T-helper 22 cell (primary cell): ENCODE results near the gene MPPED2.
"Not testable (repeated sequence)": the region's sequence is repeated elsewhere in the genome, so short reads cannot be mapped to it uniquely, and the experiment has no call there.

Experiments
- DNase-seq: peaks from one replicate; pipeline ENCODE4 v3.0.0-alpha.2; 2020; ENCODE audit warnings: low read depth

Gene MPPED2

GRCh38 chr11:30578406-30578805, 7.7 kb downstream of the MPPED2 start:
- DNase-seq, result no peak

- no peak for DNase-seq
These were observed 12.2 kb downstream of the MPPED2 start for GRCh38 chr11:30573951-30574350.

- DNase-seq, result no peak
These were observed 17.2 kb downstream of the MPPED2 start for GRCh38 chr11:30568931-30569330.

GRCh38 chr11:30567644-30568043, 18.5 kb downstream of the MPPED2 start:
- DNase-seq, result no peak

GRCh38 chr11:30567120-30567519, 19.0 kb downstream of the MPPED2 start:
- DNase-seq, result no peak

GRCh38 chr11:30566482-30566881, 19.7 kb downstream of the MPPED2 start:
- DNase-seq, result no peak

- DNase-seq, result no peak
These were observed 21.1 kb downstream of the MPPED2 start for GRCh38 chr11:30565027-30565426.

- DNase-seq, result no peak
These were observed 24.3 kb downstream of the MPPED2 start for GRCh38 chr11:30561691-30562415.

- DNase-seq, result no peak
These were observed 25.7 kb downstream of the MPPED2 start for GRCh38 chr11:30560206-30561106.

- DNase-seq, result no peak
These were observed 27.1 kb downstream of the MPPED2 start for GRCh38 chr11:30559004-30559403.

GRCh38 chr11:30554587-30554986, 31.6 kb downstream of the MPPED2 start:
- DNase-seq, result not testable (repeated sequence)

GRCh38 chr11:30553521-30554110, 32.5 kb downstream of the MPPED2 start:
- DNase-seq, result no peak

GRCh38 chr11:30552839-30553238, 33.3 kb downstream of the MPPED2 start:
- no peak for DNase-seq

GRCh38 chr11:30550022-30550542, 36.1 kb downstream of the MPPED2 start:
- DNase-seq, result no peak

GRCh38 chr11:30549565-30549964, 36.6 kb downstream of the MPPED2 start:
- DNase-seq, result no peak

- no peak for DNase-seq
These were observed 39.8 kb downstream of the MPPED2 start for GRCh38 chr11:30546334-30546733.

- DNase-seq, result no peak
These were observed 40.6 kb downstream of the MPPED2 start for GRCh38 chr11:30545507-30545906.

GRCh38 chr11:30543066-30543465, 43.1 kb downstream of the MPPED2 start:
- no peak for DNase-seq

GRCh38 chr11:30540781-30541180, 45.4 kb downstream of the MPPED2 start:
- no peak for DNase-seq

- no peak for DNase-seq
These were observed 47.9 kb downstream of the MPPED2 start for GRCh38 chr11:30538251-30538650.

- DNase-seq, result no peak
These were observed 50.3 kb downstream of the MPPED2 start for GRCh38 chr11:30535818-30536217.

GRCh38 chr11:30533445-30533947, 52.7 kb downstream of the MPPED2 start:
- no peak for DNase-seq
